ENCODE results near the gene IRX4.
"Not testable (repeated sequence)": the region's sequence is repeated elsewhere in the genome, so short reads cannot be mapped to it uniquely, and the experiment has no call there.

The IRX4 gene

GRCh38 chr5:1855075-1855474 lies 27.6 kb downstream of the IRX4 start:
- no peak for DNase-seq

DNA sequence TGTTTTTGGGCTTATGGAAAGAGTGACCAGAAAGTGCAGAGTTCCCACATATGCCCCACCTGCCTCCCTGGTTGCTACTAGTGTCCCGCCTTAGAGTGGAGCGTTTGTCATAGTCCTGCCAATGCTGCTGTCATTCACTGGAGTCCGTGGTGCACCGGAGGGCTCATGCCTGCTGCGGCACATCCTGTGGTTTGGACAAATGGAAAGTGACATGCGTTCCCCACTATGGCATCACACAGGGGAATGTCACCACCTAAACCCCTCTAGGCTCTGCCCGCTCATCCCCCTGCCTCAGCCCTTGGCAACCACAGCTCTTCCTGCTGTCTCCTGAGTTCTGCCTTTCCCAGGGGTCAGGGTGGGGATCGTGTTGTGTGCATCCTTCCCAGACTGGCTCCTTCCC lies 29.2 kb downstream of the IRX4 start:
- DNase-seq, result no peak

- DNase-seq, result no peak
Measured at GRCh38 chr5:1852324-1852947, 30.3 kb downstream of the IRX4 start.

GRCh38 chr5:1851290-1851934 lies 31.3 kb downstream of the IRX4 start:
- DNase-seq, result no peak

DNA sequence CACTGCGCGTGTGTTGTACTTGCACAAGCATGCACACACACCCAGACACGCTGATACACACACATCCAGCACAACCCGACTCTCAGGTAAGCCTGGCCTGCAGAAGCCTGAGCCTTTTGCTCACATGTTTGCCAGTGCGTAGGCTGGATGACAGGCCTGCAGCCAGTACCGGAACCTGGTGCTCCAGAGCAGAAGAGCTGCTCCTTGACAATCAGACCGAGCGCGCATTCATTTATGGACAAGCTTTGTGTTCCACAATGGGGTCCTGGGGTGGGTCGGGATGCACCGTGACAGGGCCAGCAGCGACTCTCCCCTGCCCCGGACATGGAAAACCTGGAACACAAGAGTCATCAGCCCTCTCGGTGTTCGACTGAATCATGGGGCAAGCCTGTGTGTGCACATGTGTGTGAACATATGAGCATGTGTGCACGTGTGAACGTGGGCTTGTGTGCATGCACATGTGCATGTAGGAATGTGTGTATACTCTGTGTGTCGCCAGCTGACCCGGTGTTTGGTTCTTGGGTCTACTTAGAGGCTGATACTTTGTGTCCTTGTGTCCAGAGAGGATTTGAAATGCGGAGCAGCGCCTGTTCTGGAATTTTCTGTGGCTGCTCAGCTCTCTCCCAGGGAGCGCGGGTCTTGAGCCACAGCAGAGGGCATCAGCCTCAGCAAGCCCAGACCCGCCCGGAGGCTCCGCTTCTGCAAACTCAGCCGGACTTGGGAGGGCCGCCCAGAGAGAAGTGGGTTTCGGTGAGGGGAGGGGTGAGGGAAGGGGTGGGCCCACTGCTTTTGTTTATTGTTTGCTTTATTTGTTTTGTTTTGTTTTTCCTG lies 32.2 kb downstream of the IRX4 start:
- DNase-seq, result no peak

DNA sequence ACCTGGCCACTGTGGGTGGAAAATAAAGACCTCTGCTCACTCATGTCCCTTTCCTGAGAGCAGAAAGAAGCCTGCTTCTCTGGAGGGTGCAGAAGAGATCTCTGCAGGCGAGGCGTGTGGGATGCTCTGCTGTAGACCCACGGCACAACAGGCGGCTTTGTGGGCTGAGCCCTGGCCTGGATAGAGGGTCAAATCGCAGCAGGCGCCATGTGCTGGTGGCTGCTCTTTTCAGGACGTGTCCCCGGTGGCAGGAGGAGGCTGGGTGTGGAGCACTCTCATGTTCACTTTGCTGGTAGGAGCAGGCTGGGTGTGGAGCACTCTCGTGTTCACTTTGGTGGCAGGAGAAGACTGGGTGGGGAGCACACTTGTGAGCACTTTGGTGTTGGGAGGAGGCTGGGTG lies 35.1 kb downstream of the IRX4 start:
- DNase-seq, result no peak

DNA sequence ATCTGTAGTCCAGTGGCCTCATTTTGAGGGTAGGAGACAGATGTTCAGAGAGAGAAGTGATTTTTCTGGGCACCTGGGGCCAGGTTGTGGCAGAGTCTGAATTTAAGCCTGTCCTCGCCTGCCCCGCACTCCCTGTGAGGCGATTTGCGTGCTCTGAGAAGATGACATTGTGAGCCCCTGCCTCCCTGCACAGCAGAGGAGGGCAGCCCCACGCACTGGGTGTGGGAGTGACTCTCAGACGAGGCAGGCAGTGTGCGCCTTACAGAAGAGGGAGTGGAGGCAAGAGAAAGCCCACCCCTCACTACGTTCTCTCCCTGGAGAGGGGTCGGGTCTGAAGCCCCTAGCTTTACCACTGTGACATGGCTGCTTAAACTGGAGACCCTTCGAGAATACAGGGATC lies 35.7 kb downstream of the IRX4 start:
- no peak for DNase-seq

GRCh38 chr5:1846583-1846982 lies 36.1 kb downstream of the IRX4 start:
- no peak for DNase-seq

DNA sequence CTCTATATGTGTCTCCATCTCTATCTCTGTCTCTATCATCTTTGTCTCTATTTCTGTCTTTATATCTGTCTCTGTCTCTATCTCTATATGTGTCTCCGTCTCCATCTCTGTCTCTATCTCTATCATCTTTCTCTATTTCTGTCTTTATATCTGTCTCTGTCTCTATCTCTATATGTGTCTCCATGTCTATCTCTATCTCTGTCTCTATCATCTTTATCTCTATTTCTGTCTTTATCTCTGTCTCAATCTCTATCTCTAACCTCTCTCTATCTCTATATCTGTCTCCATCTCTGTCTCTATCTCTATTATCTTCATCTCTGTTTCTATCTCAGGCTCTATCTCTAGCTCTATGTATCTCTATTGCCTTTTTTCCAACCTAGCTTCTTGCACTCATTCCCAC lies 37.0 kb downstream of the IRX4 start:
- DNase-seq, result no peak

- no peak for DNase-seq
Measured at GRCh38 chr5:1844708-1845436, 37.9 kb downstream of the IRX4 start.

GRCh38 chr5:1843761-1844160 lies 39.0 kb downstream of the IRX4 start:
- not testable (repeated sequence) for DNase-seq

- no peak for DNase-seq
Measured at GRCh38 chr5:1842004-1842819, 40.5 kb downstream of the IRX4 start.

- DNase-seq, result no peak
Measured at GRCh38 chr5:1840741-1841521, 41.8 kb downstream of the IRX4 start.

- no peak for DNase-seq
Measured at GRCh38 chr5:1840071-1840547, 42.6 kb downstream of the IRX4 start.

GRCh38 chr5:1838013-1838412 lies 44.7 kb downstream of the IRX4 start:
- no peak for DNase-seq

DNA sequence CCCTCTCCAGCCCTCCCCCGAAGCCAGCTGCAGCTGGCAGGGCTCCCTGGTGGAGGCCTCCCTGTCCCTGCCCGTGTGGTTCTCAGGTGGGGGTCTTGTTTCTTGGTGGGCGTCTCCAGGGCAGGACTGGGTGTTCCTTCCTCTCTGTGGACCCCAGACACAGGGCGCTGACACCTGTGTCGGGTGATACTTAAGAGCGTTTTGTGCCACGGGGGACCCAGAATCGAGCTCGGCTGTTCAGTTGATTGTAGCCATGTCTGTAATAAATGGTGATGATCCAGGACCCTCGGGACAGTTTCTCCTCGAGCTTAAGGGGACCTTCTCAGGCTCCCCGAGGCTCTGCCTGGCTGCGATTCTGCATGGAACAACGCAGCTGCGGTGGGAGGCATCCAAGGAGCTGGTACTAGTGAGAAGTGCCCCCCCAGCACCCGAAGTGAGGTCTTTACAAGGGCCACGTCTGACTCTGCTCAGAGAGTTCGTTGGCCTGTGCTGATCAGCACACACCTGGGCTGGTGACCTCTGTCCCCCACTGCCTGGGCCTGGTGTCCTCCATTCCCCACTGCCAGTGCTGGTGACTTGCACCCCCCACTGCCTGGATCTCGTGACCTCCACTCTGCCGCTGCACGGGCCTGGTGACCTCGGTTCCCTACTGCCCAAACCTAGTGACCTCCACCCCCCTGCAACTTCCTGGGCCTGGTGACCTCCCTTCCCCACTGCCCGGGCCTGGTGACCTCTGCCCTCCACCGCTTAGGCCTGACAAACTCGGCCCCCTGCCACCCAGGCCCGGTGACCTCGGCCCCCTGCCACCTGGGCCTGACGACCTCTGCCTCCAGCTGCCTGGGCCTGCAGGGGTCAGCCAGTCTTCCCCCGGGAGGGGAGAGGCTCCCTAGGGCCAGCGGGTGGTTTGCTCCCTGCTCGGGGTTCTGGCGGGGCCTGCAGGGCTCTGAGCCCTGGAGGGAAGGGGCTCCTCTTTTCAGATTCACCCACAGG lies 45.5 kb downstream of the IRX4 start:
- no peak for DNase-seq

GRCh38 chr5:1836176-1836890 lies 46.4 kb downstream of the IRX4 start:
- no peak for DNase-seq

DNA sequence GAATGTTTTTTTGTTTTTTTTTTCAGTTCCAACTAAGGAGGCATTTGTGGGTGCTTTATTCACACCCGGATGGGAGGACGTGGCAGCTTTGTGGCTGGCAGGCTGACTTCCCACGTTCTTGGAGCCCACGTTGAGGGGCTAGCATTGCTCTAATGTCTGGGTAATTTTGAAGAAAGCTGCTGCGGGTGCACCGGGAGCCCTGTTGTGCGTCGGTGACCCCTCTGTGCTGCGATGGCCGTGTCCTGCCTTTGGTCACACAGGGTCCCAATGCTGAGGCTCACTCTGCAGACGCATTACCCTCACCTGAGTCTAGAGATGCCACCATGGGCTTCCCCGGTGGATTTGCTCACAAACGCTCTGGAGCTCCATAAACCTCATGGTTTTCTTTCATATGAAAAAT lies 47.3 kb downstream of the IRX4 start:
- no peak for DNase-seq

- no peak for DNase-seq
Measured at GRCh38 chr5:1834721-1835429, 47.9 kb downstream of the IRX4 start.

All from GDM1 (cell line).